HepG2 (cell line): Measurements from ENCODE around the gene PADI2. TPM values are rescaled to one million over a fixed set of nuclear protein-coding genes. Genes with fewer than 3 reads are reported as not detected.

Experiments used
- ATAC-seq: fragments of 200-7000 bp; cut with Tn5 transposase; 3 replicates; pipeline ENCODE4 v1.9.1; 2020; ENCODE audit warnings: mild to moderate bottlenecking, moderate library complexity
- BruUV-seq: library from RNA; stranded (reverse); fragments of 400-500 nt; replicated peaks from 2 replicates; lab custom pipeline; 2021; lab: Mats Ljungman, UMichigan
- CTCF ChIA-PET: fragments of 300-600 bp; formaldehyde crosslinking; extraction: SDS; loops from one replicate; lab custom pipeline; 2021; ENCODE audit warnings: low total read pairs, inconsistent platforms, low intra/inter-chr PET ratio; lab: Yijun Ruan, JAX
- POLR2A ChIA-PET: fragments of 350-600 bp; sonication (Branson Sonifier 250); formaldehyde crosslinking; loops from one replicate; lab custom pipeline; 2020; ENCODE audit warnings: antibody characterized with exemption, inconsistent platforms; lab: Yijun Ruan, JAX
- DNase-seq: peaks from one replicate; pipeline ENCODE4 v3.0.0-alpha.2; 2015; ENCODE audit warnings: low spot score
- FAIRE-seq: peaks from 3 replicates; lab custom pipeline; 2011; peaks lifted over from hg19 to GRCh38; lab: Jason Lieb, UNC
- H2AFZ ChIP-seq: one replicate; pipeline ENCODE4 v1.6.1; 2011; ENCODE audit warnings: low read length, inconsistent platforms
- H3K27ac ChIP-seq: fragments of 300-600 bp; 3 replicates; pipeline ENCODE4 v1.8.0; 2011; ENCODE audit warnings: mixed run types, mild to moderate bottlenecking, mixed read lengths, low read length, inconsistent platforms; ENCODE audit not compliant: insufficient read depth; ENCODE audit errors: extremely low read length
- H3K27me3 ChIP-seq, 2 experiments: fragments of 200-600 bp in 1 of 2; 2 replicates in 1 of 2; 3 replicates in 1 of 2; pipeline versions ENCODE4 v1.6.0 to v1.8.0; 2011; ENCODE audit warnings: low read length in 2 of 2, mild to moderate bottlenecking in 2 of 2, moderate library complexity in 2 of 2, inconsistent platforms in 1 of 2; ENCODE audit not compliant: insufficient read depth in 2 of 2, control insufficient read depth in 1 of 2
- H3K36me3 ChIP-seq, 2 experiments: fragments of 200-600 bp in 1 of 2; replicated peaks in 1 of 2; 2 replicates in 1 of 2; 3 replicates in 1 of 2; pipeline versions ENCODE4 v1.5.1 to v1.8.0; 2011; ENCODE audit warnings: low read length in 2 of 2, inconsistent platforms in 1 of 2; ENCODE audit not compliant: insufficient read depth in 2 of 2, control insufficient read depth in 1 of 2
- H3K4me1 ChIP-seq: 2 replicates; pipeline ENCODE4 v1.5.1; 2012; ENCODE audit warnings: low read length, inconsistent platforms; ENCODE audit not compliant: insufficient read depth
- H3K4me2 ChIP-seq: 2 replicates; pipeline ENCODE4 v1.6.0; 2011; ENCODE audit warnings: low read depth, low read length, inconsistent platforms
- H3K4me3 ChIP-seq, 3 experiments: fragments of 200-600 bp in 1 of 3; sonication (generic), shearing (Covaris generic) in 1 of 3; replicated peaks in 1 of 3; 2 replicates each; pipeline ENCODE4 v1.5.1; 2011 to 2016; ENCODE audit warnings: low read length in 3 of 3, inconsistent platforms in 2 of 3, low read depth in 2 of 3, mild to moderate bottlenecking in 2 of 3, control low read depth in 1 of 3, mixed read lengths in 1 of 3; ENCODE audit not compliant: insufficient read depth in 1 of 3
- H3K79me2 ChIP-seq: one replicate; pipeline ENCODE4 v1.6.1; 2011; ENCODE audit warnings: low read length, inconsistent platforms; ENCODE audit not compliant: insufficient read depth
- H3K9ac ChIP-seq: 2 replicates; pipeline ENCODE4 v1.6.0; 2011; ENCODE audit warnings: mild to moderate bottlenecking, low read depth, low read length, inconsistent platforms; ENCODE audit not compliant: insufficient read depth
- H3K9me3 ChIP-seq: 2 replicates; pipeline ENCODE4 v1.5.1; 2012; ENCODE audit warnings: mild to moderate bottlenecking, low read length
- H4K20me1 ChIP-seq: 2 replicates; pipeline ENCODE4 v1.6.0; 2011; ENCODE audit warnings: inconsistent platforms, mild to moderate bottlenecking, low read length, moderate library complexity; ENCODE audit not compliant: insufficient read depth
- ATF1 ChIP-seq: IDR thresholded peaks from 2 replicates; pipeline ENCODE4 v1.6.1; 2016; ENCODE audit warnings: mild to moderate bottlenecking, control low read depth
- BHLHE40 ChIP-seq: IDR thresholded peaks from 2 replicates; pipeline ENCODE4 v1.6.1; 2011; ENCODE audit warnings: low read length, improper control_type of control experiment
- CAMTA2 ChIP-seq: sonication (generic); formaldehyde crosslinking; IDR thresholded peaks from 2 replicates; pipeline ENCODE4 v1.4.0; 2020; ENCODE audit warnings: mild to moderate bottlenecking, missing genetic modification reagents, borderline replicate concordance
- CEBPG ChIP-seq: IDR thresholded peaks from 2 replicates; pipeline ENCODE4 v1.6.1; 2016
- FOSL2 ChIP-seq: sonication (generic); formaldehyde crosslinking; IDR thresholded peaks from 2 replicates; pipeline ENCODE4 v1.4.0; 2020; ENCODE audit warnings: missing genetic modification reagents
- KLF6 ChIP-seq: IDR thresholded peaks from 2 replicates; pipeline ENCODE4 v1.8.0; 2016; ENCODE audit warnings: missing biosample characterization, missing genetic modification reagents
- POLR2A ChIP-seq, 2 experiments: IDR thresholded peaks; 2 replicates each; pipeline ENCODE4 v1.6.1; 2011; ENCODE audit warnings: low read depth in 2 of 2, low read length in 2 of 2, mild to moderate bottlenecking in 1 of 2, moderate library complexity in 1 of 2; ENCODE audit not compliant: insufficient read depth in 1 of 2
- REPIN1 ChIP-seq: sonication (generic); formaldehyde crosslinking; IDR thresholded peaks from 2 replicates; pipeline ENCODE4 v1.8.0; 2022; ENCODE audit warnings: missing genetic modification reagents, low read depth, mild to moderate bottlenecking, borderline replicate concordance
- RNF219 ChIP-seq: sonication (generic); formaldehyde crosslinking; IDR thresholded peaks from 2 replicates; pipeline ENCODE4 v1.5.0; 2020; ENCODE audit warnings: mild to moderate bottlenecking, missing genetic modification reagents
- RXRA ChIP-seq: sonication (generic); formaldehyde crosslinking; IDR thresholded peaks from 2 replicates; pipeline ENCODE4 v1.5.1; 2020; ENCODE audit warnings: missing genetic modification reagents
- SAP130 ChIP-seq: IDR thresholded peaks from 2 replicates; pipeline ENCODE4 v1.6.1; 2016; ENCODE audit warnings: low read depth
- TRIM24 ChIP-seq: sonication (generic); formaldehyde crosslinking; IDR thresholded peaks from 2 replicates; pipeline ENCODE4 v1.8.0; 2022; ENCODE audit warnings: mild to moderate bottlenecking, missing genetic modification reagents
- ZBTB3 ChIP-seq: sonication (generic); formaldehyde crosslinking; IDR thresholded peaks from 2 replicates; pipeline ENCODE4 v1.4.0; 2020; ENCODE audit warnings: low read depth, mild to moderate bottlenecking, moderate library complexity, missing genetic modification reagents, borderline replicate concordance
- ZFYVE20 ChIP-seq: sonication (generic); formaldehyde crosslinking; IDR thresholded peaks from 2 replicates; pipeline ENCODE4 v1.8.0; 2023; ENCODE audit warnings: low read depth, mild to moderate bottlenecking, moderate library complexity, missing genetic modification reagents, borderline replicate concordance
- ZNF761 ChIP-seq: sonication (generic); formaldehyde crosslinking; conservative IDR thresholded peaks from 2 replicates; pipeline ENCODE4 v1.4.0; 2020; ENCODE audit warnings: mild to moderate bottlenecking, missing genetic modification reagents
- WGBS: methylation state at CpG from one replicate; pipeline ENCODE4 v1.1.6; 2017; ENCODE audit warnings: low lambda C conversion rate; 5-methylcytosine and 5-hydroxymethylcytosine counted together
- in situ Hi-C: cut with HindIII; loops from 2 replicates; pipeline ENCODE4 v1.10.0; 2017; ENCODE audit warnings: low pct_unique_long_range_greater_than_20kb; ENCODE audit not compliant: extremely low pct_ligation_motif_present
- intact Hi-C: fragments of 100-400 bp; cut with micrococcal nuclease; formaldehyde crosslinking; loops from one replicate; pipeline ENCODE4 v1.10.0; 2022; ENCODE audit not compliant: unreplicated experiment
- polyA plus RNA-seq, 8 experiments: library from polyadenylated mRNA; depleted of rRNA in 3 of 8; stranded (reverse) in 7 of 8; unstranded in 1 of 8; fragments of >200 nt; fragmentation: Illumina TruSeq in 4 of 8; extraction: Trizol in 4 of 8; gene quantifications; 2 replicates each; pipeline versions ENCODE4 v1.2.1 to v1.2.3, GENCODE V29; 2011 to 2016; ENCODE audit warnings: low read depth in 4 of 8, missing spikeins in 1 of 8, mixed read lengths in 1 of 8; ENCODE audit not compliant: insufficient read depth in 1 of 8
- total RNA-seq, 5 experiments: library from RNA; depleted of rRNA; stranded (reverse); fragments of >200 nt; fragmentation: Illumina TruSeq; extraction: Trizol; gene quantifications; 2 replicates each; pipeline ENCODE4 v1.2.3, GENCODE V29; 2016; ENCODE audit warnings: low read depth in 1 of 5
- TF ChIP-seq, protein P1 (sequence below): sonication (generic); formaldehyde crosslinking; IDR thresholded peaks from 2 replicates; pipeline ENCODE4; 2020; ENCODE audit warnings: missing genetic modification reagents, mild to moderate bottlenecking, borderline replicate concordance

The PADI2 gene
- total and polyA plus RNA-seq, 2 of the 13 experiments (the other 11 are each of a cell fraction or from before 2014, with no cell fraction given) = not detected

- ATAC-seq = no peak
- in situ Hi-C loops = no loop called here
- WGBS = no CpG with 5 or more reads among the region's 7 CpGs
Measured at GRCh38 chr1:17162941-17163340, 43.7 kb upstream of the PADI2 start.

More at GRCh38 chr1:17162941-17163340, 43.7 kb upstream of the PADI2 start:
- Histone ChIP-seq H3K4me3 (no peak overlapping the region), H3K9me3 (no peaks in the 10 kb centered on the region), H4K20me1 (no peaks in the 10 kb centered on the region), H3K27me3 (0 out of 5 replicates have a peak, but pooled peaks cover 2 to 8% of the 10 kb centered on the region in 2 experiments), H3K9ac (no peak overlapping the region), H3K79me2 (no peaks in the 10 kb centered on the region), H3K27ac (no peak overlapping the region), H3K36me3 (no peaks in the 10 kb centered on the region), H2AFZ (no peak overlapping the region), H3K4me2 (no peak overlapping the region), H3K4me1 (no peaks in the 10 kb centered on the region)
- intact Hi-C loops = no loop called here
- ChIA-PET POLR2A (no interaction called here), CTCF (no interaction called here)
- TF ChIP-seq TRIM24 (CRISPR knock-in tag) = no peak
- TF ChIP-seq RNF219 (CRISPR knock-in tag) = no peak
- no peak for TF ChIP-seq RXRA (CRISPR knock-in tag)
- no peak for TF ChIP-seq BHLHE40
- TF ChIP-seq ATF1 (CRISPR knock-in tag) = no peak
- TF ChIP-seq CAMTA2 (CRISPR knock-in tag) = no peak
- TF ChIP-seq SAP130 = no peak
- TF ChIP-seq, protein P1, sequence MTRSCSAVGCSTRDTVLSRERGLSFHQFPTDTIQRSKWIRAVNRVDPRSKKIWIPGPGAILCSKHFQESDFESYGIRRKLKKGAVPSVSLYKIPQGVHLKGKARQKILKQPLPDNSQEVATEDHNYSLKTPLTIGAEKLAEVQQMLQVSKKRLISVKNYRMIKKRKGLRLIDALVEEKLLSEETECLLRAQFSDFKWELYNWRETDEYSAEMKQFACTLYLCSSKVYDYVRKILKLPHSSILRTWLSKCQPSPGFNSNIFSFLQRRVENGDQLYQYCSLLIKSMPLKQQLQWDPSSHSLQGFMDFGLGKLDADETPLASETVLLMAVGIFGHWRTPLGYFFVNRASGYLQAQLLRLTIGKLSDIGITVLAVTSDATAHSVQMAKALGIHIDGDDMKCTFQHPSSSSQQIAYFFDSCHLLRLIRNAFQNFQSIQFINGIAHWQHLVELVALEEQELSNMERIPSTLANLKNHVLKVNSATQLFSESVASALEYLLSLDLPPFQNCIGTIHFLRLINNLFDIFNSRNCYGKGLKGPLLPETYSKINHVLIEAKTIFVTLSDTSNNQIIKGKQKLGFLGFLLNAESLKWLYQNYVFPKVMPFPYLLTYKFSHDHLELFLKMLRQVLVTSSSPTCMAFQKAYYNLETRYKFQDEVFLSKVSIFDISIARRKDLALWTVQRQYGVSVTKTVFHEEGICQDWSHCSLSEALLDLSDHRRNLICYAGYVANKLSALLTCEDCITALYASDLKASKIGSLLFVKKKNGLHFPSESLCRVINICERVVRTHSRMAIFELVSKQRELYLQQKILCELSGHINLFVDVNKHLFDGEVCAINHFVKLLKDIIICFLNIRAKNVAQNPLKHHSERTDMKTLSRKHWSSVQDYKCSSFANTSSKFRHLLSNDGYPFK (CRISPR knock-in tag) = no peak
- no peak for TF ChIP-seq KLF6 (CRISPR knock-in tag)
- no peak for TF ChIP-seq ZNF761 (CRISPR knock-in tag)
- no peak for TF ChIP-seq REPIN1 (CRISPR knock-in tag)
- no peak for TF ChIP-seq POLR2A (IDR thresholded peaks at IDR 0.05; ENCODE audit: insufficient read depth in 1 of 2, low read depth in 2 of 2, low read length in 2 of 2)
- no peak for TF ChIP-seq FOSL2
- no peak for TF ChIP-seq ZBTB3 (CRISPR knock-in tag)
- no peak for TF ChIP-seq CEBPG (CRISPR knock-in tag)
- no peak for TF ChIP-seq ZFYVE20 (CRISPR knock-in tag)
- DNase-seq = no peak
- no peak for FAIRE-seq
- no TSS peak for BruUV-seq
